Small intestine (tissue), 16 donors: ENCODE results near the gene RAX2. TPM values are rescaled to one million over a fixed set of nuclear protein-coding genes. Genes with fewer than 3 reads are reported as not detected.
"Not testable (repeated sequence)": the region's sequence is repeated elsewhere in the genome, so short reads cannot be mapped to it uniquely, and the experiment has no call there.

Experiments used
- DNase-seq, 2 donors: peaks; one replicate each; pipeline versions ENCODE4 v3.0.0 to v3.0.0-alpha.2; 2013
- FAIRE-seq: peaks from 2 replicates; lab custom pipeline; 2012; peaks lifted over from hg19 to GRCh38; lab: Jason Lieb, UNC
- H3K27ac ChIP-seq, 3 donors: one replicate each; pipeline ENCODE4 v1.5.1; 2013; ENCODE audit warnings: low read length in 2 of 3, mild to moderate bottlenecking in 2 of 3, control low read depth in 1 of 3, inconsistent platforms in 1 of 3, low read depth in 1 of 3, moderate library complexity in 1 of 3
- H3K27me3 ChIP-seq, 3 donors: one replicate each; pipeline ENCODE4 v1.6.1; 2013; ENCODE audit warnings: low read length in 3 of 3, inconsistent platforms in 1 of 3; ENCODE audit not compliant: control insufficient read depth in 3 of 3, insufficient read depth in 3 of 3
- H3K36me3 ChIP-seq, 3 donors: one replicate each; pipeline ENCODE4 v1.6.1; 2013; ENCODE audit warnings: low read length in 3 of 3, inconsistent platforms in 1 of 3, low read depth in 1 of 3, mild to moderate bottlenecking in 1 of 3, moderate library complexity in 1 of 3; ENCODE audit not compliant: control insufficient read depth in 3 of 3, insufficient read depth in 2 of 3
- H3K4me1 ChIP-seq, 3 donors: one replicate each; pipeline ENCODE4 v1.6.1; 2013; ENCODE audit warnings: low read length in 2 of 3, inconsistent platforms in 1 of 3, low read depth in 1 of 3, mild to moderate bottlenecking in 1 of 3, moderate library complexity in 1 of 3; ENCODE audit not compliant: control insufficient read depth in 3 of 3, insufficient read depth in 2 of 3
- H3K4me3 ChIP-seq, 3 donors: one replicate each; pipeline ENCODE4 v1.5.1; 2013; ENCODE audit warnings: low read length in 3 of 3, control low read depth in 1 of 3, inconsistent platforms in 1 of 3, low read depth in 1 of 3, mild to moderate bottlenecking in 1 of 3, moderate library complexity in 1 of 3
- H3K9me3 ChIP-seq, 2 donors: one replicate each; pipeline ENCODE4 v1.6.1; 2013; ENCODE audit warnings: low read depth in 1 of 2, low read length in 1 of 2; ENCODE audit not compliant: control insufficient read depth in 2 of 2, insufficient read depth in 1 of 2
- WGBS, 3 donors: extraction: QIAGEN DNeasy Blood & Tissue Kit; methylation state at CpG; one replicate each; pipeline ENCODE4 v1.1.7; 2013; 5-methylcytosine and 5-hydroxymethylcytosine counted together
- long read RNA-seq, 10 donors: transcript quantifications; one replicate each; lab custom pipeline, GENCODE V29; 2026
- polyA plus RNA-seq, 4 donors: library from polyadenylated mRNA; stranded (reverse) in 3 of 4; unstranded in 1 of 4; fragments of 200-250 nt in 3 of 4; fragments of 120-200 nt in 1 of 4; gene quantifications; one replicate each; pipeline versions ENCODE4 v1.2.1 to v1.2.3, GENCODE V29; 2013
- donor health status: healthy with polysubstance abuse.
- donor health status: control.
- donor health status: control.
- donor health status: Bipolar disorder and iron deficiency.
- donor health status: healthy.

Gene RAX2
- polyA plus RNA-seq, result not detected
- long read RNA-seq, donor 1, result 0 reads
- long read RNA-seq, donor 2, result 0 reads
- long read RNA-seq, donor 3, result 0 reads
- long read RNA-seq, donor 4, result 0 reads
- long read RNA-seq, donor 5, result 0 reads
- long read RNA-seq, donor 6, result 0 reads
- long read RNA-seq, donor 7, result 0 reads
- long read RNA-seq, donor 8, result 0 reads
- long read RNA-seq, donor 9, result 0 reads
- long read RNA-seq, donor 10, result 0 reads

- H3K4me3 ChIP-seq, result no peak within 1 kb of the TSS
- H3K27me3 ChIP-seq, result no peaks in the 10 kb centered on the region
- FAIRE-seq (no peak), DNase-seq (no peak)
- no peak within 1 kb of the TSS for H3K27ac ChIP-seq
- WGBS, 3 donors, result 31 to 53% (median 48%) methylated on average over 19 to 23 of the region's 23 CpGs
- H3K36me3 ChIP-seq, result peaks cover 0 to 25% (median 7%) of the 10 kb centered on the region in 3 donors
- H3K9me3 ChIP-seq, result no peaks in the 10 kb centered on the region
- H3K4me1 ChIP-seq, result peaks cover 0 to 13% (median 0%) of the 10 kb centered on the region in 3 donors
Observed at GRCh38 chr19:3771906-3772455, at the start of gene RAX2. RAX2 (minus strand) TSS chr19:3772228; CDS start chr19:3771742, 486 bp downstream.

GRCh38 chr19:3821156-3821555 is 49.1 kb upstream of the RAX2 start:
- no peak for DNase-seq
- no peaks in the 10 kb centered on the region for H3K9me3 ChIP-seq
- no peak overlapping the region for H3K27ac ChIP-seq
- H3K4me3 ChIP-seq, result no peak overlapping the region
- FAIRE-seq, result no peak
- H3K36me3 ChIP-seq, result no peaks in the 10 kb centered on the region
- H3K4me1 ChIP-seq, result no peaks in the 10 kb centered on the region
- WGBS, 3 donors, result 86 to 90% (median 88%) methylated on average over 23 of the region's 23 CpGs
- H3K27me3 ChIP-seq, result peaks cover 0 to 2% (median 0%) of the 10 kb centered on the region in 3 donors

GRCh38 chr19:3819989-3820388 is 48.0 kb upstream of the RAX2 start:
- DNase-seq (no peak), FAIRE-seq (no peak)
- no peaks in the 10 kb centered on the region for H3K4me1 ChIP-seq
- H3K4me3 ChIP-seq, result no peak overlapping the region
- WGBS, 3 donors, result 86 to 93% (median 91%) methylated on average over 18 to 19 of the region's 19 CpGs
- peaks cover 0 to 2% (median 0%) of the 10 kb centered on the region in 3 donors for H3K27me3 ChIP-seq
- H3K9me3 ChIP-seq, result no peaks in the 10 kb centered on the region
- H3K27ac ChIP-seq, result no peak overlapping the region
- no peaks in the 10 kb centered on the region for H3K36me3 ChIP-seq

DNA sequence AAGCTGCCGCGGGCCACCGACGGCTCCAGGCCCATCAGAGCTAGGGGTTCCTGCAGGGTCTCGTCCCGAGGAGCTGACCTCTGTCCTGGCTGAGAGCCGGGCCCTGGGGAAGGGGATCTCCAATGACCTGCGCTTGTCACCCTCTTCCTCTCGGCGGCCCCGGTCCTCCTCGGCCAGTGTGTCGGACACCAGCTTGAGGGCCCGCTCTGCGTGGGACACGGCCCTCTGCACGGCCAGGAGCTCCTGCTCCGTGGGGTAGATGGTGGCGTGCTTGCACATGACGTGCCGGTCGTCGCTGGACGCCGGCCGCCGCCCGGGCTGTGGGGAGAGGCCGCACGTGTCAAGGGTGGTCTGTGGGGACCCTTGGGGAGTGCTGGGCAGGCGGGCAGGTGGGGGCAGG is 46.9 kb upstream of the RAX2 start:
- H3K27ac ChIP-seq, result no peak overlapping the region
- DNase-seq (no peak), FAIRE-seq (no peak)
- H3K36me3 ChIP-seq, result no peaks in the 10 kb centered on the region
- H3K9me3 ChIP-seq, result no peaks in the 10 kb centered on the region
- peaks cover 0 to 2% (median 0%) of the 10 kb centered on the region in 3 donors for H3K27me3 ChIP-seq
- no peaks in the 10 kb centered on the region for H3K4me1 ChIP-seq
- H3K4me3 ChIP-seq, result no peak overlapping the region
- WGBS, 3 donors, result 77 to 80% (median 78%) methylated on average over 28 to 31 of the region's 31 CpGs

GRCh38 chr19:3818466-3818865 is 46.4 kb upstream of the RAX2 start:
- no peak for DNase-seq
- no peaks in the 10 kb centered on the region for H3K9me3 ChIP-seq
- no peak overlapping the region for H3K27ac ChIP-seq
- H3K4me3 ChIP-seq, result no peak overlapping the region
- no peaks in the 10 kb centered on the region for H3K36me3 ChIP-seq
- 24 to 28% (median 25%) methylated on average over 11 of the region's 11 CpGs for WGBS, 3 donors
- no peaks in the 10 kb centered on the region for H3K27me3 ChIP-seq
- H3K4me1 ChIP-seq, result no peaks in the 10 kb centered on the region
- FAIRE-seq, result no peak

DNA sequence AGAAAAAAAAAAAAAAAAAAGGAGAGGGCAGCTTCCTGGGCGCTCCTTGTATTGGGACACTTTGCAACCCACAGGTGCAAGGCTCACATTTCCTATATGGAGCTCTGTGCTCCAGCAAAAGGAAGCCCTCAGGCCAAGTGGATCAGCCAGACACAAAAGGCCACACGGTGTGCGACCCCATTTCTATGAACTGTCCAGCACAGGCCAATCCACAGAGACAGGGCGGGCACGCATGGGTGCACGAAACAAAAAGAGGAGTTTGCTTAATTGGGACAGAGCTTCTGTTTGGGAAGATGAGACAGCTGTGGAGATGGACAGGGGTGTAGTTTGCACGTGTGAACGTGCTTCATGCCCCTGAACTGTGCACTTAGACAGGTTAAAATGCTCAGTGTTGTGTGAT is 45.7 kb upstream of the RAX2 start:
- H3K36me3 ChIP-seq, result no peaks in the 10 kb centered on the region
- 70 to 84% (median 78%) methylated on average over 8 of the region's 8 CpGs for WGBS, 3 donors
- no peak overlapping the region for H3K27ac ChIP-seq
- no peaks in the 10 kb centered on the region for H3K27me3 ChIP-seq
- DNase-seq (no peak), FAIRE-seq (no peak)
- no peak overlapping the region for H3K4me3 ChIP-seq
- H3K4me1 ChIP-seq, result no peaks in the 10 kb centered on the region
- H3K9me3 ChIP-seq, result no peaks in the 10 kb centered on the region

DNA sequence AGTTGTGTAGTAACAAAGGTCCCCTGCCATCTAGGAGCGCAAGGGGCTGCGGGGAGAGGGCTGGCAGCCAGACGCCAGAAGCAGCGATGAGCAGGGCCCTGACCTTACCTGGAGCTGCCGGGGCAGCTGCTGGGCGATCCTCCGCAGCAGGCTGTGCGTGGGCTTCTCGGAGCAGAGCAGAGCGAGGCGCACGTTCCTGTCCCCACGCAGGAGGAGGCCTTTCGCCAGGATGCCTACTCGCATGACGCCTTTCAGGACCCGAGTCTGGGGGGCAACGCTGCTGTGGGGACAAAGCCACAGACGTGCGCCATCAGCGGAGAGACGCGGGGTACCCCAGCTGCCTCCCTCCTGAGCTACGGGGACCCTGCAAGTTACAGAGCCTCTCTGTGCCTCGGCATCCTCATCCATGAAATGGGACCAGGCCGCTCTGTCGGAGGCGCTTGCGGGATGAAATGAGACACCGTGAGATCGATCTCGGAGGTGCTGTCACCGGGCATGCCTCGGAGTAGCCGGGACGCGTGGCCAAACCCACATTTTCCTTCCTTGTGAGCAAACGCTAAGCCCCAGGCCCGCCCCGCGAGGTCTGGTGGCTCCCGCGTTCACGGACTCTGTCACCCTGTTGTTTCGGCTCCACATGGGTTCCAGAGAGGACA is 44.7 kb upstream of the RAX2 start:
- WGBS, 3 donors, result 92 to 93% (median 92%) methylated on average over 45 of the region's 45 CpGs
- DNase-seq (no peak), FAIRE-seq (no peak)
- no peaks in the 10 kb centered on the region for H3K27me3 ChIP-seq
- no peaks in the 10 kb centered on the region for H3K36me3 ChIP-seq
- no peak overlapping the region for H3K27ac ChIP-seq
- no peaks in the 10 kb centered on the region for H3K4me1 ChIP-seq
- no peaks in the 10 kb centered on the region for H3K9me3 ChIP-seq
- H3K4me3 ChIP-seq, result no peak overlapping the region

DNA sequence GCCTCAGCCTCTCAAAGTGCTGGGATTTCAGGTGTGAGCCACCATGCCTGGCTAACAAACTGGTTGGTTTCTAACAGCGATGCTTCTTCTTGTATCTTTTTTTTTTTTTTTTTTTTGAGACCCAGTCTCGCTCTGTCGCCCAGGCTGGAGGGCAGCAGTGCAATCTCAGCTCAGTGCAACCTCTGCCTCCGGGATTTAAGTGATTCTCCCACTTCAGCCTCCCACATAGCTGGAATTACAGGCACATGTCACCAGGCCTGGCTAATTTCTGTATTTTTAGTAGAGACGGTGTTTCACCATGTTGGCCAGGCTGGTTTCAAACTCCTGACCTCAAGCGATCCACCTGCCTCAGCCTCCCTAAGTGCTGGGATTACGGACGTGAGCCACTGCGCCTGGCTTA is 44.1 kb upstream of the RAX2 start:
- not testable (repeated sequence) for DNase-seq, H3K27me3 ChIP-seq, FAIRE-seq, H3K4me1 ChIP-seq, H3K4me3 ChIP-seq, H3K9me3 ChIP-seq, H3K36me3 ChIP-seq, H3K27ac ChIP-seq
- WGBS, 3 donors, result 93 to 95% (median 94%) methylated on average over 9 of the region's 9 CpGs
